ENCODE results near the gene PABPN1L. TPM values are rescaled to one million over a fixed set of nuclear protein-coding genes. Genes with fewer than 3 reads are reported as not detected.

Gene PABPN1L
- total RNA-seq, 1 donor from 2014 or later: not detected

DNA sequence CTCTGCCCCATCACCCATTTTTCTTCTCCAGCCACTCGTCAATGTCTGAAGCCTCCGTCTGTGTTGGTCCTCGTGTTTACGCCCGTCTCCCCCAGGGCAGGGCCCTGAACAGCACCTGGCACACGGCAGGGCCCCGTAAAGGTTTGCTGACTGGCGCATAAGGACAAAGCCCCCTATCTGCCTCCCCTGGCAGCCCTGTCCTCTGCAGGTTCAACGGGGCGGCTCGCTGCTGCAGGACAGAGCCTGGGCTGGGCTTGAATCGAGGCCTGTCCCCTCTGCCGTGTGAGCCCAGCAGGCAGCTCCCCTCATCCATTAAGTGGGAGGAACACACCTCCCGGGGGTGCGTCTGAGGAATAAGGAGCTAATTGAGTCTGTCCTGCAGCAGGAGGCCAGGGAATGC lies 46.1 kb upstream of the PABPN1L start:
- TF ChIP-seq, protein P1, sequence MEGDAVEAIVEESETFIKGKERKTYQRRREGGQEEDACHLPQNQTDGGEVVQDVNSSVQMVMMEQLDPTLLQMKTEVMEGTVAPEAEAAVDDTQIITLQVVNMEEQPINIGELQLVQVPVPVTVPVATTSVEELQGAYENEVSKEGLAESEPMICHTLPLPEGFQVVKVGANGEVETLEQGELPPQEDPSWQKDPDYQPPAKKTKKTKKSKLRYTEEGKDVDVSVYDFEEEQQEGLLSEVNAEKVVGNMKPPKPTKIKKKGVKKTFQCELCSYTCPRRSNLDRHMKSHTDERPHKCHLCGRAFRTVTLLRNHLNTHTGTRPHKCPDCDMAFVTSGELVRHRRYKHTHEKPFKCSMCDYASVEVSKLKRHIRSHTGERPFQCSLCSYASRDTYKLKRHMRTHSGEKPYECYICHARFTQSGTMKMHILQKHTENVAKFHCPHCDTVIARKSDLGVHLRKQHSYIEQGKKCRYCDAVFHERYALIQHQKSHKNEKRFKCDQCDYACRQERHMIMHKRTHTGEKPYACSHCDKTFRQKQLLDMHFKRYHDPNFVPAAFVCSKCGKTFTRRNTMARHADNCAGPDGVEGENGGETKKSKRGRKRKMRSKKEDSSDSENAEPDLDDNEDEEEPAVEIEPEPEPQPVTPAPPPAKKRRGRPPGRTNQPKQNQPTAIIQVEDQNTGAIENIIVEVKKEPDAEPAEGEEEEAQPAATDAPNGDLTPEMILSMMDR (conservative IDR thresholded peaks at IDR 0.05): no peak
- Mint-ChIP-seq H3K9me3 (no peaks in the 10 kb centered on the region), H3K27me3 (ENCODE audit: low read depth) (no peaks in the 10 kb centered on the region), H3K27ac (ENCODE audit: unreplicated experiment) (peak overlapping the region; percentile 57), H3K4me1 (peaks cover 12% of the 10 kb centered on the region), H3K4me3 (no peak overlapping the region), H3K36me3 (ENCODE audit: low read depth) (no peaks in the 10 kb centered on the region)
- DNase-seq (ENCODE audit: low read depth, low spot score): no peak

DNA sequence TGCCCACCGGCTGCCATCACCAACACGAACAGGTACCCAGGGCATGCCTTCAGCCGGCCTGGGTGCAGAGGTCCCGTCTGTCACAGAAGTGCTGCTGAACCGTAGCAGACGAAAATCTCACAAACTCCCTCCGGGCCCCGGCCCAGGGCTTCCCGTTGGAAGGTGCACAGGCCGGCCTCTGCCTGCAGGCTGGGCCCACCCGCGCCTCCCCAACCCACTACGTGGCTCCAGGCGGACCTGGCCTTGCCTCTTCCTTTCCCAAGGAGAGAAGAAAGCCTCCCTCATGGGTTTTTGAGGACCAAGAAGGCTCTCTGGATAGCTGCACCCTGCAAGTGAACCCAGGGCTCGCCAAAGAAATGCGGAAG lies 45.5 kb upstream of the PABPN1L start:
- TF ChIP-seq, protein P1 (conservative IDR thresholded peaks at IDR 0.05): no peak
- Mint-ChIP-seq H3K4me1 (peaks cover 10% of the 10 kb centered on the region), H3K27me3 (ENCODE audit: low read depth) (no peaks in the 10 kb centered on the region), H3K9me3 (no peaks in the 10 kb centered on the region), H3K27ac (ENCODE audit: unreplicated experiment) (no peak overlapping the region), H3K36me3 (ENCODE audit: low read depth) (no peaks in the 10 kb centered on the region), H3K4me3 (no peak overlapping the region)
- DNase-seq (ENCODE audit: low read depth, low spot score): no peak

DNA sequence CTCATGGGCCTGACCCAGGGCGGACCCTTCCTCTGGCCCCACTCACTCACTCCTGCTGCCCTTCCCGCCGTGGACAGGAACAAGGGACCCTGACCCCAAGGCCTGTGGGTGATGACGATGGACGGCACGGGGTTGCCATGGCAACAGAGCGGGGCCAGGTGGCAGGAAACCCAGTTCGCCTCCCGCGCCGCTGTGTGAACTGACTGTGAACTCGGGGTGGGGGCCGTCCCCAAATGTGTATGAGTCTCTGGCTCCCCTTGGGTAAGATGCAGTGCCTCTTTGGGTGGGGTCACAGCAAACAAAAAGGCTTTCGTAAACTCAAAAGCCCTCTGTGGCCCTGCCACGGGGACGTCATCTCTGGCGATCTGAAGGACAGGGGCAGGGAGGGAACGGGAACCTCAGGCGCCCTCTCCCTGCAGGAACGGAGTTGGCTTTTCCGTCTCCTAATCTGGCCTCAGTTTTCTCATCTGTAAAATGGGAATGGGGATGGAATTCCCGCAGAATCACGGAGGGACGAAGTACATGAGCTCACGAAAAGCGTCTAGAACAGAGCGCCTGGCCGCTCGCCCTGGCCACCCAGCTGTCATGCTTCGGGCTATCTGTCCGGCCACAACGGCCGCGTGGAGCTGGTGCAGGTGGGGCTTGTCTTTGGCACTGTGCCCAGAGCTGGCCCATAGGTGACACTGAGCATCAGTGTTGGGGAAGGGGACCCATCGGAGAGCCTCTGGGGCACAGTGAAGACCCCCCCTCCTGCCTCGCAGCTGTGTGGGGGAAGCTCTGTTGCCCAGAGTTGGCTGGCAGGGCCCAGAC lies 44.9 kb upstream of the PABPN1L start:
- Mint-ChIP-seq H3K36me3 (ENCODE audit: low read depth) (no peaks in the 10 kb centered on the region), H3K4me3 (no peak overlapping the region), H3K4me1 (peaks cover 9% of the 10 kb centered on the region), H3K27me3 (ENCODE audit: low read depth) (no peaks in the 10 kb centered on the region), H3K9me3 (no peaks in the 10 kb centered on the region), H3K27ac (ENCODE audit: unreplicated experiment) (peak overlapping the region; percentile 54)
- TF ChIP-seq, protein P1 (conservative IDR thresholded peaks at IDR 0.05): no peak
- no peak for DNase-seq (ENCODE audit: low read depth, low spot score)

DNA sequence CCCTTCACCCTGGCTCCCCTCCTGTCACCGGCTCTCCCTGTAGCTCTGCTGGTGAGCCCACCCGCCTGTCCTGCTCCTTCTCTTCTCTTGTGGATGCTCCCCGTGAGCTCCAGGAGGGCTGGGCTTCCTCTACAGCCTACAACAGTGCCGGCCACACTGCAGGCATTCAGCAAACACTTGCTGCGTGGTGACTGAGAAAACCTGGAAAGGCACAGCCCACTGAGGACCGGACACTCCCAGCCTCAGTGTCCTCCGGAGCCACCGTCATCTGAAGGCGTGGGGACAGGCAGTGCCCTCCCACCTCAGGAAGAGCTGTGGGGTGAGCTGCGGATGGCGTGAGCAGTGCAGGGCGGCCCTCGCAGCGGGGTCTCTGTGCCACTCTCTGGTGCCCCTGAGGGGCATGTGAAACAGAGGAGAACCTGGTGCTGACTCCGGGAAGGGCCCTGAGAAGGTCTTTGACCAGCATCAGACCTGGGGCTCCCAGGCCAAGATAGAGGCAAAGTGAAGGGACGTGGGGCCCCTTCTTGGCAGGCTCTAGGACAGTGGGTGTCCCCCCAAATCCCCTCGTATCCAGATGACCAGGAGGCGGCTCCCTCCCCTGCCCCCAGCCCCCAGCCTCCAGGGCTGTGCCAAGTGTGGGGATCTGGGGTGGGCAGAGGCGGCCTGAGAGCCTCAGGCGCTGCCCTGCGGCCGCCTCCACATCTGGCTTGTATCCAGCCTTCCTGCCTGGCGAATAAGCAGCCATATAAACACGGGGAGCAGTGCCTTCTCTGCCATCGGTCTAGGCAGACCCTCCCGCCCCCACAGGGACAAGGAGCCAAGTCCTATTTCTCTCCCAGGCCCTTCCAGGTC lies 44.0 kb upstream of the PABPN1L start:
- Mint-ChIP-seq H3K27me3 (ENCODE audit: low read depth) (no peaks in the 10 kb centered on the region), H3K4me3 (no peak overlapping the region), H3K27ac (ENCODE audit: unreplicated experiment) (peak overlapping the region; percentile 71), H3K9me3 (no peaks in the 10 kb centered on the region), H3K36me3 (ENCODE audit: low read depth) (no peaks in the 10 kb centered on the region), H3K4me1 (peaks cover 3% of the 10 kb centered on the region)
- no peak for DNase-seq (ENCODE audit: low read depth, low spot score)
- TF ChIP-seq, protein P1 (conservative IDR thresholded peaks at IDR 0.05): no peak

DNA sequence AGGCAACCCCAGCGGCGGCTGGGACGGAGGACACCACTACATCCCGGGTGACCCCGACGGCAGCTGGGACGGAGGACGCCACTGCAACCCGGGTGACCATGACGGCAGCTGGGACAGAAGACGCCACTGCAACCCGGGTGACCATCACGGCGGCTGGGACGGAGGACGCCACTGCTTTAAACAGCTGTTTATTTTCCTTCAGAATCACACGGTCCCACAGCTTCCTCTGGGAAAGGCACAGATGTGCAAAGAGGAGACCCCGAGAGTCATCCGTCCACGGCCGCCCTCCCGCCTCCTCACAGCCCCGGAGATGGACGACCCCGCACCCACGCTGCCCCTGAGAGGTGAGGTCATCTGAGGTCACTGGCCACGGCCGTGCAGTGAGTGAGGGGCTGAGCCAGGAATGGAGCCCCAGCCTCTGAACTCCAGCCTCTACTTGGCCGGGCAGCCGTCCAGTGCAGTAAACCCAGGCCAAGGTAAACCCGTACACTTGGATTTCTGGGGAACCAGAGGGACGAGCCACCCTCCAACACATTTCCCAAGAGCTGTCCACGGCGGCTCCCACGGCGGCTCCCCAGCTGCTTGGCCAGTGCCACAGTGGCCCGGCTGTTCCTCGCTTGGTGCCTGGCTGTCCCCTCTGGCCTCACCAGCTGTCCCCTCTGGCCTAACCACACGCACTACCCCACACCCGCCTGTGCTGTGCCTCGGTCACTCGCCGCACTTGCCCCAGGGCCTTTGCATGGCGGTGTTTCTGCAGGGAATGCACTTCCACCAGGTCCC lies 43.2 kb upstream of the PABPN1L start:
- Mint-ChIP-seq H3K4me1 (peaks cover 3% of the 10 kb centered on the region), H3K4me3 (no peak overlapping the region)

More for the DNA sequence above, 43.2 kb upstream of the PABPN1L start:
- TF ChIP-seq, protein P1 (conservative IDR thresholded peaks at IDR 0.05): no peak
- no peaks in the 10 kb centered on the region for H3K36me3 Mint-ChIP-seq (ENCODE audit: low read depth)
- DNase-seq (ENCODE audit: low read depth, low spot score): no peak
- no peaks in the 10 kb centered on the region for H3K27me3 Mint-ChIP-seq (ENCODE audit: low read depth)
- H3K27ac Mint-ChIP-seq (ENCODE audit: unreplicated experiment): no peak overlapping the region
- H3K9me3 Mint-ChIP-seq: no peaks in the 10 kb centered on the region
